H4 (cell line): ENCODE measurements around the gene MBOAT2. TPM values are rescaled to one million over a fixed set of nuclear protein-coding genes. Genes with fewer than 3 reads are reported as not detected.
"Not testable (repeated sequence)": the region's sequence is repeated elsewhere in the genome, so short reads cannot be mapped to it uniquely, and the experiment has no call there.

Source experiments
- DNase-seq: peaks from one replicate; pipeline ENCODE4 v3.0.0-alpha.2; 2015; ENCODE audit warnings: low spot score
- total RNA-seq: library from RNA; depleted of rRNA; stranded (reverse); fragments of >200 nt; shearing (Covaris generic); gene quantifications from 2 replicates; pipeline ENCODE4 v1.2.3, GENCODE V29; 2014

The MBOAT2 gene
- total RNA-seq, 1 experiment from 2014 or later = 26.9 TPM

DNA sequence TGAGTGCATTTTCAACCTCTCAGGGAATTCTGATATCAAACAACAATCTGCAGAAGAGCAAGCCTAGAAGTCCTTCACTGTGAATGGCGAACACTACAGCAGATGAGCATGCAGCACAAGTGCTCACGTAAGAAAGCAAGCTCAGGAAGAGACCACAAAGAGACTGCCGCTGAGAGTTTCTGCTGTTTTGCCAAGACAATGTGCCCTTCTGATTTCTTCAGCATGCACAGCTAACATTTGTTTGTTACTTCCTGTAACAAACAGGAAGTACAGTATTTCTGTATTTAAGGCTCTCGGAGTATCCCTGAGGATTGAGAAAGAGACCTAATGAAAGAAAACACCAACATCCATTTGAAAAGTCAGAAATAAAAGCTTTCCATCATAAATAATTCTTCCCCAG, 45.9 kb downstream of the MBOAT2 start:
- DNase-seq = no peak

DNA sequence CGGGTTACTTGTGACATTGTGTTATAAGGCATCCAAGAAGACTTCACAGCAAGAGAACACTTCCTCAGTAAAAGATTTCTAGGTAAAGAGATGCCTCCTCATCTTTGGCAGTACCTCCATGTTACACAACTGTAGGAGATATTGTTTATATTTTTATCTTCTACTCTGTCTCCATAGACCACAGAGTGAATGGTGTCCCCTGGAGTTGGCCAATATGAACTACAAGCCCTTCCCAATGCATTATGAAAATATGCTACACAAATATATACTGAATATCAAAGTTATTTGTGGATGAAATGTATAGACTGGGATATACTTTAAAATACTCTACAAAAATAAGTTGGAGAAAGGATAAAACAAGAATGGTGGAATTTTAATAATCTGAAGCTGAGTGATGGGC, 46.7 kb downstream of the MBOAT2 start:
- no peak for DNase-seq

DNA sequence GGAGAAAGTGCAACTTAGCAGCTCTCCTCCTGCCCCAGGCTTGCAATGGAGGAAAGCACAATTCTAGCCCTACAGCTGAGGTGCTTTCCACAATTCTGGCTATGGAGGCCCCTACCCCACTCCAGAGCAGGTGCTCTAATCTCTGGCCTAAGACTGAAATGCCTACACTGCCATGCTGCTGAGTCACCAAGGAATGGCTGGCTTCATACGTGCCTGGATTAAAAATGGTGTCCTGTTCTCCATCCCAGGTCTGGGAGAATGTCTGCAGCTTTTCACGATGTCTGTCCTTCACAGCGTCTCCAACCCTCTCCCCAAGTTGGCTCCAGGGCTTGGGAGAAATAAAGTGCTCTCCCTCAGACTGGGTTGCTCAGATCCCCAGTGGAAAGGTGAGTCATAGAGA, 48.5 kb downstream of the MBOAT2 start:
- DNase-seq = no peak

DNA sequence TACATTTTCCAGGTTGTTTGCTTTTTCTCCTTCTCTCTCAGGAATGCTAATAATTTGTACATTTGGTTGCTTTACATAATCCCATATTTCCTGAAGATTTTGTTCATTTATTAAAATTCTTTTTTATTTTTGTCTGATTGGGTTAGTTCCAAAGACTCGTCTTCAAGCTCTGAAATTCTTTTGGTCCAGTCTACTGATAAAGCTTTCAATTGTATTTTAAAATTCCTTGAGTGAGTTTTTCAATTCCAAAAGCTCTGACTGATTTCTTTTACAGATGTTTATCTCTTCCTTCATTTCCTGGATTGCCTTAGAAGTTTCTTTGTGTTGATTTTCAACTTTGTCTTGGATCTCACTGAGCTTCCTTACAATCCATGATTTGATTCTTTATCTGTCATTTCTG, 50.0 kb downstream of the MBOAT2 start:
- DNase-seq = no peak

DNA sequence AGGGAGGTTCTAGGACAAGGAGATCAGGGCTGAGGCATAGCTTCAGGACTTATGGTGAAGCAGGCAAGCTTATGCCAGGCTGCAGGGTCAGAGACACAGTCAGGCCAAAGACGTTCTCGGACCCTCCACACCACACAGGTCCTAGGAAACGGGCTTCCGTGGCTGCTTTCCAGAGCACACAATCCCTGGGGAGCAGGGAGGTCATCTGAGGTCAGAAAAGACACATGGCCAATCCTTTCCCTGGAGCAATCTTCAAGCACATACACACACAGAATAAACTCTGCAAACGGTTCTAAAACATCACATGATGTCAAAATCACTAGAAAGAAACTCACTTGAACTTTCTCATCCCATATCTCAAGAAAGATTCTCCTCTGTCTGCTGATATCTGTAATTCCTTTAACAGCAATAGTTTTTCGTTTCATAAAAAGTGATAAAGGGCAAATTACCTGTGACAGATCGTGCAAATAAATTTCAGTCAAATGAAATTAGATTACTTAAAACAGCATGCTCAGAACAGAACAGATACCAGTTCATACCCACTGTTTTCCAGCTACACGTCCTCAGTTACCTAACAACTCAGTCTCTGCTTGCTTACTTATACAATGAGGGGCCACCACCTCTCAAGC, 63.9 kb downstream of the MBOAT2 start:
- DNase-seq = no peak

DNA sequence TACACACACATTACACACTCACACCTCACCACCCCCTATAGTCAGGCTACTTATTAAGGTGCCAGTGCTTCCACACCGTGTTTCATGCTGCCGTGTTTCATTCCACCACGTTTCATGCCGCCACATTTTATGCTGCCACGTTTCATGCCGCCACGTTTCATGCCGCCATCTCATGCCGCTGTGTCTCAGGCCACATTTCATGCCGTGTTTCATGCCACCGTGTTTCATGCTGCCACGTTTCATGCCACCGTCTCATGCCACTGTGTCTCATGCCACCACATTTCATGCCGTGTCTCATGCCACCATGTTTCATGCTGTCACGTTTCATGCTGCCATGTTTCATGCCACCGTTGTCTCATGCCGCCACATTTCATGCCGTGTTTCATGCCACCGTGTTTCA, 65.1 kb downstream of the MBOAT2 start:
- no peak for DNase-seq

DNA sequence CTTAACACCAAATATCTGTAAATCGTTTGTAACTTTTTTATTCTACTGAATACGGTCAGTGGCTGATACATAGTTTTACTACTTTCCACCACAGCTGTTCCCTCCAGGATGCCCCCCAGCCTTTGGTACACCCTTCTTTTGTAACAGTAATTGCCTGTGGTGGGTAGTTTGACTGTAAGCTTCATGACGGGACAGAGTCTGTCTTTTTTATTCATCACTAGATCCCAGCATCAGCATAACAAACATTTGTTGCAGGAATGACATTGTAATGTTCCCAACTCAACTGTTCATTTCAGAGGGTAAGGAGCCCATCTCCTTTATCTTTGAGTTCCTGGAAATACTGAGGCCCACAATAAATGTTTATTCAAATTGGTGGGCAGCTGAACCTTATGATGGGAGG, 67.5 kb downstream of the MBOAT2 start:
- no peak for DNase-seq

DNA sequence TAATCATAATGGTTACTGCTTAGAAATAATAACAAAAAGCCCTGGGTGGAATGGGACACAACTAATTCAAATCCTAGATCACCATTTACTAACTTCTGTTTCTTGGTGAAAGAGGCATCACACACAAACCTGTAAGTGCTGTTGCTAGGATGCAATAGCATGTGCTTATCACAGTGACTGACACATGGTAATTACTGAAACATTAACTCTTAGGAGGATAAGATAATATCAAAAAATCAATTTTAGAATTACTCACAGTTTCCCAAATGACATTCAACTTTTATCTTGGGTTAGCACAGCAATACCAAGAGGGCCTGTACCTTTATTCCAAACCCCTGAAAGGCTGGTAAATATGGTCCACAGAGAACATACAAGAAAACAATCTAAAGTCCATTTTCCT, 69.1 kb downstream of the MBOAT2 start:
- DNase-seq = no peak

DNA sequence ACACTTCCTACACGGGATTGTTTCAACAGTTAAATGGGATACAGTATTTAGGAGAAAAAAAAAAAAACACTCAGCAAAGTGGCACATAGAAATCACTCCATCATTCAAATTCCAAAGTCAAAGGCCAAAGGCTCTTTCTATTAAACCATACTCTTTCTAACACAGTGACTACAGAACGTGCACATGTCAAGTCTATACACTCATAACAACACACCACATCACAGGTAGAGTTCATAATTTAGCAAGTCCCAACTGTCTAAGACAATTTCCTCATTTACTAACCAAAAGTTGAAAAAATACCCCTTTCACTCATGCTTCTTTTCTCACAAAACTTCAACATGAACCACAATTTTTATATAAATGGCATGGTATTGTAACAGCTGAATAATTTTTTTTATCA, 70.8 kb downstream of the MBOAT2 start:
- DNase-seq = no peak

DNA sequence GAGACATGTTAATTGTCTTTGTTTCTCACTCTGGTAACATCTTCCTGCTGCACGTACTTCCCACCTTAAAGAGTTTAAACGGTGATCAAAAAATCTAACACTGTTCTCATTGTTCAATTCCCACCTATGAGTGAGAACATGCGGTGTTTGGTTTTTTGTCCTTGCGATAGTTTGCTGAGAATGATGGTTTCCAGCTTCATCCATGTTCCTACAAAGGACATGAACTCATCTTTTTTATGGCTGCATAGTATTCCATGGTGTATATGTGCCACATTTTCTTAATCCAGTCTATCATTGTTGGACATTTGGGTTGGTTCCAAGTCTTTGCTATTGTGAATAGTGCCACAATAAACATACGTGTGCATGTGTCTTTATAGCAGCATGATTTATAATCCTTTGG, 73.3 kb downstream of the MBOAT2 start:
- DNase-seq = not testable (repeated sequence)

DNA sequence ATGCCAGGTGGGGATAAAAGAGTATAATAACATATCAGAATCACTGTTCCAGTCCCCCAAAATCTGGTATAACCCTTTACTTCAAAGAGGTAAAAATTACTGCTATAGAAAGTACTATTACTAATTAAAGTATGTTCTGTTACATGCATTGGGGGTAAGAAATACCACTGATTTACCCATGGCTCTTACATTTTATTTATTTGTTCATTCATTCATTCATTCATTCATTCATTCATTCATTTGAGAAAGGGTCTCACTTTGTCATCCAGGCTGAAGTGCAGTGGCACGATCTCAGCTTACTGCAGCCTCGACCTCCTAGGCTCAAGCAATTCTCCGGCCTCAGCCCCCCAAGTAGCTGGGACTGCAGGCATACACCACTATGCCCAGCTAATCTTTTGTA, 74.4 kb downstream of the MBOAT2 start:
- no peak for DNase-seq

DNA sequence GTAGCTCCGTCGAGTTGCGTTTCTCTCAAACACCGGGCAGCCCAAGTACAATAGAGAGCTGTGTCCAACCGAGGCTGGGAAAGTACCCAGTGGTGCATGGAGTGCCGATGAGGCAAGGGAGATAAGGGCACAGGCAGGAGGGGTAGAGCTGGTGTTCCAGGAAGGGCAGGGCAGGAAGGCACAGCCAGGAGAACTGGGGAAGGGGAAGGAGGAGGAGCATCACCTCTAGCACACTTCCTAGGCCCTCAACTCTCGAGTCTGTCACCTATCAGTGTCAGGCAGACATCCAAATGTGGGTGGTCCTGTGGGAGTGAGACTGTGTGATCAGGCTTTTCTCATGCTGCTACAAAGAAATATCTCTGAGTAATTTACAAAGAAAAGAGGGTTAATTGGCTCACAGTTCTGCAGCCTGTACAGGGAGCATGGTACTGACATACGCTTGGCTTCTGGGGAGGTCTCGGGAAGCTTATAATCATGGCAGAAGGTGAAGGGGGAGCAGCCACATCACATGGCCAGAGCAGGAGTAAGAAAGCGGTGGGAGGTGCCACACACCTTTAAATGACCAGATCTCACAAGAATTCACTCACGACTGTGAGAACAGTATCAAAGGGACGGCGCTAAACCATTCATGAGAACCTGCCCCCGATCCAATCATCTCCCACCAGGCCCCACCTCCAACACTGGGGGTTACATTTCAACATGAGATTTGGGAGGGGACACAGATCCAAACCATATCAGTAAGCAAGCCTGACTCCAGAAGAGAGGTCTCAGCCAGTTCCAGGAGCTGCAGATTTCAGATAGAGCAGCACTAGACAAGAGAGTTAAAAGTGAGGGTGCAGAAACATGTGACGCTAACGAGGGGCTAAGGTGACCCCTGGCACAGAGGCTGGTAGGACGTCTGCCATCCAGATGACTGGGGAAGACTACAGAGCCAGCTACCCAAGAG, 75.7 kb downstream of the MBOAT2 start:
- no peak for DNase-seq

DNA sequence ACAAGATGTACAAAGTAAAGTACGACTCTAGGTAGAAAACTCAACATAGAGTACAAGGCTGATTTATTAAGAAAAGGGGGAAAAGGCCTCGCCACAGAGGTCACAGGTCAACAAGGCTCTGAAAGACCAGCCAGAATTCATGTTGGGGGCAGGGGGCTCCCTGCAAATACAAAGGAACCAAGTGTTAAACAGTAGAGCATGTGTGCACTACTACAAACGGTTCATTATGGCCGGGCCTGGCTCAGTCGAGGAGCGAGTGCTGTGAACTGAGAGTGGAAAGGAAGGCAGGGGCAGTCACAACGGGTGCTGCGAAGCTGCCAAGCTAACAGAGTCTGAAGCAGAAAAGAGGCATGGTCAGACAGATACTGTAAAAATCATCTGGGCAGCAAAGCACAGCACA, 77.1 kb downstream of the MBOAT2 start:
- no peak for DNase-seq

DNA sequence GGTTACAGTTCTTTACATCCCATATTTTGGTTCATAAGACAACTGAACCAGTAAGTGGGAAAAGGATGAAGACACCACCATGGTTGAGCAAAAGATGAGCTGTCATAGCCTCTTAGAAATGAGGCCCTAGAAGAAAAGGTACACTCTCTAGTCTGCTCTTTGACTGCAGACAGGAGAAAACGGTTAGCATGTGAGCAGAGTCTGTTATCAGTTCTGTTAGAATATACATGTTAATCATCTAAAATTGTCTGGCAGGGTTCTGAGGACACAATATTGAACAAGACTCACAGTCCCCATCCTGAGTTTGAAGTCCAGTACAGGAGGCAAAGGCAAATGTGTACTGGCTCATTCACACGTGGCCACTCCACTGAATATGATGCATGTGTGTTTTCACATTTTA, 78.1 kb downstream of the MBOAT2 start:
- no peak for DNase-seq

DNA sequence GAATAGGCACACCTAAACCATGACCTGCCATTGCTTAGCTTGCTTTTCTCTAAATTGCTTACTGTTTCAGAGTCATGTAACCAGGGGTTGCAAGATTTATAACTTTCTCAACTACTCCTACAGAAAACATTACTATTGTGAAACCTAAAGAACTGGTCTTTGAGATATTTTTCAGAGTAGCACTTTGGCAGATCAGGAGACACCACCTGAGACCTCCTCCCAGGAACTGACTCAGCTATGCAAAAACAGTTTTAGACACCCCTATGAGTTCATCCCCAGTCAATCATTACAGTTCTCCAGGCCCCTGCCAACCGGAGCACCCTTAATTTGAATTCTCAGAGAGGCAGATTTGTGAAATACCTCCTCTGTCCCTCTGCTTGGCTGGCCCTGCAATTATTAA, 80.3 kb downstream of the MBOAT2 start:
- no peak for DNase-seq

DNA sequence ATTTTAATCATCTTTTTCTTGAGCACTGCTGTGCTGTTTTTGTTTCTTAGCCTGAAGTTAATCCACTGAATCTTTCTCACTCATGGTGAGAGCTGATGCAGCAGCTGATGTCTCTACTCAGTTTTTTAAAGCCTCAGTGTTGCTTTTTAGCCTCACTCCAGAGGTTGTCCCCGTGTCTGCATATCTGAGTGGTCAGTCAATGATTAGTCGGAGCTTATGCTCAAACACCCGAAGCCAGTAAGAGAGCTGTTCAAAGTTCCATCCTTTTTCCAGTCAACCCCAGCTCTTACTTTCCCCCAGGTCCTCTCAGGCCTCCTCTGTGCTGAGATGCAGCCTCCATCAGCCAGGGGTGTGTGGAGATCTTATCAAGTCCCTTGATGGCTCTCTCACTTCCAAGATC, 81.1 kb downstream of the MBOAT2 start:
- DNase-seq = no peak

DNA sequence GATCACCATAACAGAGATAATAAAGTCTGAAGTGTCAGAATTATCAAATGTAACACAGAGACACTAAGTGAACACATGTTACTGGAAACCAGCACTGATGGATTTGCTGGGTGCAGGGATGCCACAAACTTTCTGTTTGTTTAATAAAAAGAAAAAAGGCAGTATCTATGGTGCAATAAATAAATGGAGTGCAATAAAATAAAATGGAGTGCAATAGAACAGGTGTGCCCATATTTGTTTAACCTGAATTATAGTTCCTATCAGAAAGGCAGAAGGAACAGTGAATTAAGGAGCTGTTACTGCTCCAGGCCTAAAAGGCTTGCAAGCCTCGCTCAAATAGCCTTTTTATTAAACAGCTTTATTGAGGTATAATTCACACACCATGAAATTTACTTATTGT, 85.1 kb downstream of the MBOAT2 start:
- no peak for DNase-seq

DNA sequence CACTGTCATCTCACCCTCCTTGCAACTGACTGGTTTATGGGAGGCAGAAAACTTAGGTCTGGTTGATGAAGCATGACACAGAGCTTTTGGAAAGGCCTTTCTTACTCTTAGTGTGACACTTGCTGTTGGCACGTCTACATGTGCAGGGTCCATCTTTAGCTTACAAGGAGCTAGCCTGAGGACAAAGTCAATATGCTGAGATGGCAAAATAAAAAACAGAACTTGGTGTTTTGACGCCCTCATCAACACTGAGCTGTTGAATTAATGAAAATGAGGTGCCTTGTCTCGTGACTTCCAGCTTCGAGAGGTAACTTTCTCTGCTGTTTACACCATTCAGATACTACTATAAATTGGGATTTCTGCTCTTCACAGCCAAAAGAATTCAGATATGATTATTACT, 87.5 kb downstream of the MBOAT2 start:
- no peak for DNase-seq

DNA sequence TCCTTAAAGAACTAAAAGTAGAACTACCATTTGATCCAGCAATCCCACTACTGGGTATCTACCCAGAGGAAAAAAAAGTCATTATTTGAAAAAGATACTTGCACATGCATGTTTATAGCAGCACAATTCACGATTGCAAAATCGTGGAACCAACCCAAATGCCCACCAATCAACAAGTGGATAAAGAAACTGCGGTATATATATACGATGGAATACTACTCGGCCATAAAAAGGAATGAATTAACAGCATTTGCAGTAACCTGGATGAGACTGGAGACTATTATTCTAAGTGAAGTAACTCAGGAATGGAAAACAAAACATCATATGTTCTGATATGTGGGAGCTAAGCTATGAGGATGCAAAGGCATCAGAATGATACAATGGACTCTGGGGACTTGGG, 89.7 kb downstream of the MBOAT2 start:
- not testable (repeated sequence) for DNase-seq

DNA sequence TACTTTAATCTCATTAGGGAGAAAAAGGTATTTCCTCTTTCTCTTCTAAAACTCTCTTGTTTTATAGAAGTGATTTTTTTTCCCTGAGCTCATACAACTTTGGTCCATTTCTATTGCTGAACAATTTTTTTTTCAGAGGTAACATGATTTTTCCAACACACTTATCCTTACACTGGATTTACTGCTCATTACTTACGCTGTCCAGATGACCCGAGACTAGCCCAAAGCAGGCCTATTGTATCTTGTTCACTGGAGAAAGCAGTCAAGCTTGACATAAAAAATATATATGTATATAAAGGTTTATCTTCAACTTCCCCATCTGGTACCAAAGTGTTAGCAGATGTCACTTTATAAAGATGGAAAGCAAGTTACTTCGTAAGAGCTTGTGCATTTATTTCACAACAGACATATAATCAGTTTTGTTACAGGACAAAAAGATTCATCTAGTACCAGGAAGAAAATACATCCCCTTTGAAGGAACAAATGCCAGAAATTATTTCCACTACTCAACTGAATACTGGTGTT, 95.7 kb downstream of the MBOAT2 start:
- no peak for DNase-seq

DNA sequence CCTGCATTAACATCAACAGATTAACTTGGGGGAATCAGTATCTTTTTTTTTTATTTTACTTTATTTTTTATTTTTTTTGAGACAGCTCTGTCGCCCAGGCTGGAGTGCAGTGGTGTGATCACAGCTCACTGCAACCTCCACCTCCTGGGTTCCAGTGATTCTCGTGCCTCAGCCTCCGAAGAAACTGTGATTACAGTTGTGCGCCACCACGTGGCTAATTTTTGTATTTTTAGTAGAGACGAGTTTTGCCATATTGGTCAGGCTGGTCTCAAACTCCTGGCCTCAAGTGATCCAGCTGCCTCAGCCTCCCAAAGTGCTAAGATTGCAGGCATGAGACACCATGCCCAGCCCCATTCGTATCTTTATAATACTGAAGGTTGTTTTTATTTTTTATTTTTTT, 99.6 kb downstream of the MBOAT2 start:
- DNase-seq = not testable (repeated sequence)

DNA sequence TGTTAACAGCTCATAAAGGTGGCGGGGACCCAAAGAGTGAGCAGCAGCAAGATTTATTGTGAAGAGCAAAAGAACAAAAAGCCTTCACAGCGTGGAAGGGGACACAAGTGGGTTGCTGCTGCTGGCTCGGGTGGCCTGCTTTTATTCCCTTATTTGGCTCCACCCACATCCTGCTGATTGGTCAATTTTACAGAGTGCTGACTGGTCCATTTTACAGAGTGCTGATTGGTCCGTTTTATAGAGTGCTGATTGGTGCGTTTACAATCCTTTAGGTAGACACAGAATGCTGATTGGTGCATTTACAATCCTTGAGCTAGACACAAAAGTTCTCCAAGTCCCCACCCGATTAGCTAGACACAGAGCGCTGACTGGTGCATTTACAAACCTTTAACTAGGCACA, 100.7 kb downstream of the MBOAT2 start:
- DNase-seq = not testable (repeated sequence)

DNA sequence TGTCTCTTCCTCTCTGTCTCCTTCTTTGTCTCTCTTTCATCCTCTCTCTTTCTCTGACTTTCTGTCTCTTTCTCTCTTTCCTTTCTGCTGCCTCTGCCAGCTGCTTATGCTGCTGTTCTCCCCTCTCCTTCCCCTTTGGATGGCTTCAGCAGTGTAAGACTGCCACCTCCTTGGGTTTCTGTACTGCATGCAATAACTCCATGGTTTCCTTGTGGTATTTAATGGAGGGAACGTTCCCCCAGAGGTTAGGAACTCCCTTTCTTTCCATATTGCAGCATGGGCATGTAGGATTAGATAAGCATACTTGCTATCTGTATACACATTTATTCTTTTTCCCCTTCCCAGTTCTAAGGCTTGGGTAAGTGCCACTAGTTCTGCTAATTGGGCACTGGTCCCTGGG, 106.3 kb downstream of the MBOAT2 start:
- not testable (repeated sequence) for DNase-seq
